Esophagus (tissue), 2 donors: ENCODE results near the gene DHDDS. TPM values are rescaled to one million over a fixed set of nuclear protein-coding genes. Genes with fewer than 3 reads are reported as not detected.
"Not testable (repeated sequence)": the region's sequence is repeated elsewhere in the genome, so short reads cannot be mapped to it uniquely, and the experiment has no call there.

Source experiments
- H3K27ac ChIP-seq, 2 donors: one replicate each; pipeline ENCODE4 v1.5.1; 2013; ENCODE audit warnings: low read depth in 2 of 2, mild to moderate bottlenecking in 2 of 2, inconsistent platforms in 1 of 2, low read length in 1 of 2, moderate library complexity in 1 of 2
- H3K27me3 ChIP-seq, 2 donors: one replicate each; pipeline ENCODE4 v1.6.1; 2013; ENCODE audit warnings: low read length in 2 of 2, control low read depth in 1 of 2, mild to moderate bottlenecking in 1 of 2; ENCODE audit not compliant: insufficient read depth in 2 of 2, control insufficient read depth in 1 of 2
- H3K36me3 ChIP-seq, 2 donors: one replicate each; pipeline ENCODE4 v1.6.1; 2013; ENCODE audit warnings: low read length in 1 of 2; ENCODE audit not compliant: control insufficient read depth in 2 of 2, insufficient read depth in 2 of 2
- H3K4me1 ChIP-seq, 2 donors: one replicate each; pipeline ENCODE4 v1.6.1; 2013; ENCODE audit warnings: low read length in 1 of 2; ENCODE audit not compliant: control insufficient read depth in 2 of 2, insufficient read depth in 2 of 2
- H3K4me3 ChIP-seq, 2 donors: one replicate each; pipeline ENCODE4 v1.5.1; 2013; ENCODE audit warnings: low read length in 2 of 2, mild to moderate bottlenecking in 2 of 2, low read depth in 1 of 2, moderate library complexity in 1 of 2
- H3K9me3 ChIP-seq, 2 donors: one replicate each; pipeline ENCODE4 v1.6.1; 2013; ENCODE audit warnings: mild to moderate bottlenecking in 2 of 2, low read depth in 1 of 2, low read length in 1 of 2, moderate library complexity in 1 of 2; ENCODE audit not compliant: control insufficient read depth in 2 of 2, insufficient read depth in 1 of 2
- WGBS, 2 donors: extraction: QIAGEN DNeasy Blood & Tissue Kit; methylation state at CpG; one replicate each; pipeline ENCODE4 v1.1.7; 2013; 5-methylcytosine and 5-hydroxymethylcytosine counted together
- polyA plus RNA-seq, 2 donors: library from polyadenylated mRNA; stranded (reverse); fragments of 200-250 nt; gene quantifications; one replicate each; pipeline ENCODE4 v1.2.3, GENCODE V29; 2013
- donor health status: healthy with polysubstance abuse.
- donor health status: Bipolar disorder and iron deficiency.

Gene DHDDS
- polyA plus RNA-seq, 2 donors = 22.6 to 29.3 TPM

GRCh38 chr1:26490155-26490554, 58.0 kb downstream of the DHDDS start:
- no peaks in the 10 kb centered on the region for H3K9me3 ChIP-seq
- no peaks in the 10 kb centered on the region for H3K27me3 ChIP-seq
- H3K27ac ChIP-seq = no peak overlapping the region
- whole genome bisulfite sequencing, 2 donors = 91 to 93% methylated on average over 4 of the region's 4 CpGs
- no peaks in the 10 kb centered on the region for H3K36me3 ChIP-seq
- H3K4me3 ChIP-seq = no peak overlapping the region
- no peaks in the 10 kb centered on the region for H3K4me1 ChIP-seq

DNA sequence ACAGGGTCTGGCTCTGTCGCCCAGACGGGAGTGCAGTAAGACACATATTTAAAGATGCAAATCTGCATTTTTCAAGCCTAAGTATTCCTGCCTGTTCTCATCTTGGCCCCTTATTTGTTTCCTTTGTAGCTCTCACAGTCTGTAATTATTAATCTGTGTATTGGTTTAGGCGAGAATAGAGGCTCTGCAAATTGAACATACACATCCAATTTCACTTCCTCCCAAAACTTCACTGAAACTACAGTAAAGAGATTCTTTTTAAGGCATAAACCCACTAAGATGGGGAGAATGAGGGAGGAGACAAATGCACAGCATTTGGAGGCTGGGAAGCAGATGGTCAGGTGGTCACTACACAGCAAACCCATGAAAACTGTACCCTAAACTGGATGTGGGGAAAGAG, 61.1 kb downstream of the DHDDS start:
- Histone ChIP-seq H3K27me3 (no peaks in the 10 kb centered on the region), H3K4me1 (no peaks in the 10 kb centered on the region), H3K36me3 (no peaks in the 10 kb centered on the region), H3K27ac (no peak overlapping the region), H3K4me3 (no peak overlapping the region), H3K9me3 (no peaks in the 10 kb centered on the region)
- WGBS, 2 donors = 61 to 66% methylated on average over 3 of the region's 3 CpGs

DNA sequence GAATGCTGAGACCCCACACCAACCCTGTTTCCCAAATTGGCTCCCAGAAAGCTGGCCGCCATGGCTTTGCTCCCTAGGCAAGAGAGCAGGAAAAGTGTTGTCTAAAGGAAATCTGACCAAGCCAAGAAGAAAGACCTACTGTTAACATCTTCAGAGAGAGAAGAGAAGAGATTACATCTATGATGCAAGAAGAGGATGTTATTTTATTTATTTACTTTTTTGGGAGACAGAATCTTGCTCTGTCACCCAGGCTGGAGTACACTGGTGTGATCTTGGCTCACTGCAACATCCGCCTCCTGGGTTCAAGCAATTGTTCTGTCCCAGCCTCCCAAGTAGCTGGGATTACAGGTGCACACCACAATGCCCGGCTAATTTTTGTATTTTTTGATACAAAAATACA, 61.8 kb downstream of the DHDDS start:
- Histone ChIP-seq H3K27me3 (no peaks in the 10 kb centered on the region), H3K36me3 (no peaks in the 10 kb centered on the region), H3K4me1 (no peaks in the 10 kb centered on the region), H3K27ac (no peak overlapping the region), H3K9me3 (no peaks in the 10 kb centered on the region), H3K4me3 (no peak overlapping the region)
- 93 to 94% methylated on average over 3 of the region's 3 CpGs for WGBS, 2 donors

DNA sequence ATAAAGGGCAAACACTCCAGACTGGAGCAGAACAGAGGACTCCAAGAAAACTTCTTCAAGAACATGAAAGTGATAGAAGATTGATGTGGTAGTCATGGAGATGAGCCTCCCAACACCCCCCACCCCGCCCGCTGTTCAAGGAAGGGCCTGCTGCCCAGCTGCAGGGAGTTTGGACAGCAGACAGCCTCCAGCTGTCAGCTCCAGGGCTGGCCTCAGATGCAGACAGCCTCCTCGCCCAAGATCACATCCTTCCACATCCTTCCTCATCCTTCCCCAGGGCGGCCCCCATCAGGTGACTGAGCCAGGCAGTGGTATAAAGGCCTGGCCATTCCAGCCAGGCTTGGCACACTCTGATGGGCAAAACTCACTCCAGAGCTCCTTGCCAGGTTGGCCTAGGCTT, 64.7 kb downstream of the DHDDS start:
- H3K9me3 ChIP-seq = no peaks in the 10 kb centered on the region
- no peaks in the 10 kb centered on the region for H3K36me3 ChIP-seq
- H3K4me3 ChIP-seq = no peak overlapping the region
- no peaks in the 10 kb centered on the region for H3K27me3 ChIP-seq
- no peak overlapping the region for H3K27ac ChIP-seq
- H3K4me1 ChIP-seq = no peaks in the 10 kb centered on the region
- 45 to 60% methylated on average over 4 of the region's 4 CpGs for WGBS, 2 donors

GRCh38 chr1:26498894-26499293, 66.8 kb downstream of the DHDDS start:
- Histone ChIP-seq H3K27me3 (no peaks in the 10 kb centered on the region), H3K4me3 (no peak overlapping the region), H3K36me3 (no peaks in the 10 kb centered on the region), H3K27ac (no peak overlapping the region), H3K9me3 (no peaks in the 10 kb centered on the region), H3K4me1 (no peaks in the 10 kb centered on the region)
- 89 to 95% methylated on average over 7 of the region's 7 CpGs for WGBS, 2 donors

DNA sequence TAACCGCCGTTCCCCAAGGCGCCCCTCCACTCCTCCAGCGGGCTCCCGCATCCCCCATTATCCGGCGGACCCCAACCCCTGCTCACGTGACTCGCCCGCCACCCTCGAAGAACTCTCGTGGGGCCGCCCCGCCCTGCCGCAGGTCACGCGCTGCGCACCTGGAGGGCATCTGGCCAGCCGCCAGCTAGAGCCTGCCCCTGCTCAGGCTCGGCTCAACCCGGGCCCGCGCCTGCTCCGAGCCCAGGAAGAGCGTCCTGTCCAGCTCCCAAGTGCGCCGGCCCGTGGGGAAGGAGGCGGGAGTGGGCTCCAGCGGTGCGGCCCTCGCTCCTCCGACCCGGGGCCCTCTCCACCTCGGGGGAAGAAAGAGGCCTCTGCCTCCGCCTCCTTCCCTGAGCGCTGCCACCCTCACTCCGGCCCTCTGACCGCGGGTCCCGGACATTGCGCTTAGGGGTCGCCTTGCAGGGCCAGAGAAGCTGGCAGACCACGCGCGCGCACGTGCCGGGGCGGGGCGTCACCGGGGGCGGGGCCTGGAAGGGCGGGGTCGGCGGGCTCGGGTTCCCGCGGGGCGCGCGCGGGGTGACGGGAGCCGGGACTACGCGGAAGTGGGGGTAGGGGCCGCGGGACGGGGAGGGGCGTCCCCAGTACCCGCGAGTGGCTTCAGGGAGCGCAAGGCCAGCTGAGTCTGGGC, 68.5 kb downstream of the DHDDS start:
- no peaks in the 10 kb centered on the region for H3K36me3 ChIP-seq
- no peaks in the 10 kb centered on the region for H3K4me1 ChIP-seq
- peak overlapping the region; percentile 93 to 94 for H3K27ac ChIP-seq
- 1% methylated on average over 46 to 74 of the region's 74 CpGs for WGBS, 2 donors
- H3K9me3 ChIP-seq = no peaks in the 10 kb centered on the region
- no peaks in the 10 kb centered on the region for H3K27me3 ChIP-seq
- H3K4me3 ChIP-seq = peak overlapping the region; percentile 69 to 71

- H3K4me3 ChIP-seq, H3K9me3 ChIP-seq, H3K4me1 ChIP-seq, H3K27ac ChIP-seq, H3K27me3 ChIP-seq, H3K36me3 ChIP-seq: not testable (repeated sequence)
- WGBS, 2 donors = 59 to 72% methylated on average over 2 of the region's 2 CpGs
Measured at GRCh38 chr1:26510711-26511110, 78.6 kb downstream of the DHDDS start.

DNA sequence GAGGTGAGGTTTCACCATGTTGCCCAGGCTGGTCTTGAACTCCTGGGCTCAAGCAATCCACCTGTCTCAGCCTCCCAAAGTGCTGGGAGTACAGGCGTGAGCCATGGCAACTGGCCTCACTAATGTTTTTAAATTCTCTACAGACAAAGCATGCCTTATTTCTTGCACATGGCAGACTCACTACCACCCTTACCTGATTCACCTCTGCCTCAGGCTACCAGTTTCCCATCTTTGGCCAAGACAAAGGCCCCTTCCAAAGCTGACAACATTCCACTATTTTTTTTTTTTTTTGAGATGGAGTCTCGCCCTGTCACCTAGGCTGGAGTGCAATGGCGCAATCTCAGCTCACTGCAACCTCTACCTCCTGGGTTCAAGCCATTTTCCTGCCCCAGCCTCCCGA, 83.7 kb downstream of the DHDDS start:
- H3K9me3 ChIP-seq, H3K4me1 ChIP-seq, H3K36me3 ChIP-seq, H3K27ac ChIP-seq, H3K4me3 ChIP-seq, H3K27me3 ChIP-seq: not testable (repeated sequence)
- WGBS, 2 donors = 71 to 73% methylated on average over 4 of the region's 4 CpGs

DNA sequence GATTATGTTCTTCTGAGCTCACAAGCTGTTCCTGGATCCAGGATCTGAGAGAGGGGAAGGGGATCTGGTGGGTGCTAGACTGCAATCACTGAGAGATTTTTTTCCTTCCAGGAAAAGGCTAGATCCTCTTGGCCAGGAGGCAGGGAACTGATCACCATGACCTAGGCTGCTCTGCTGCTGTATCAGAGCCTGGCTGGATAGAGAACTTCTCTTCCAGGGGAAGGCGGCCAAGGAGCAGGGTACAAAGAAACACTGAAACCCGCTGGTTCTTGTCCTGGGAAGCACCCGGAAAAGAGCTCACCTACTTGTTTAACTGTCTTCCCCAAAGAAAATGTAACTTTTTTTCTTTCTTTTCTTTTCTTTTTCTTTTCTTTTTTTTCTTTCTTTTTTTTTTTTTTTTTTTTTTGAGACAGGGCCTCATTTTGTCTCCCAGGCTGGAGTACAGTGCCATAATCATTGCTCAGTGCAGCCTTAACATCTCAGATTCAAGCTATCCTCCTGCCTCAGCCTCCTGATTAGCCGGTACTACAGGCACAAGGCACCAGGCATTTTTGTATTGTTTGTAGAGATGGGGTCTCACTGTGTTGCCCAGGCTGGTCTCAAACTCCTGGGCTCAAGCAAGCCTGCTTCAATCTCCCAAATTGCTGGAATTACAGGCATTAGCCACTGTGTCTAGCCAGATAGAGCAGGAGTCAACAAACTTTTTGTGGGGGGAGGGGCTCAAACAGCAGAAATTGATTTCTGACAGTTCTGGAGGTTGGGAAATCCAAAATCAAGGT, 85.1 kb downstream of the DHDDS start:
- peaks cover 0 to 2% of the 10 kb centered on the region in 2 donors for H3K27me3 ChIP-seq
- no peaks in the 10 kb centered on the region for H3K36me3 ChIP-seq
- no peak overlapping the region for H3K4me3 ChIP-seq
- 72 to 79% methylated on average over 4 of the region's 4 CpGs for WGBS, 2 donors
- H3K27ac ChIP-seq = no peak overlapping the region
- no peaks in the 10 kb centered on the region for H3K9me3 ChIP-seq
- H3K4me1 ChIP-seq = no peaks in the 10 kb centered on the region

- Histone ChIP-seq H3K4me1 (no peaks in the 10 kb centered on the region), H3K27me3 (peaks cover 0 to 2% of the 10 kb centered on the region in 2 donors), H3K4me3 (no peak overlapping the region), H3K27ac (no peak overlapping the region), H3K36me3 (no peaks in the 10 kb centered on the region), H3K9me3 (no peaks in the 10 kb centered on the region)
- WGBS, 2 donors = 73 to 85% methylated on average over 1 of the region's 1 CpG
Measured at GRCh38 chr1:26517766-26518049, 85.6 kb downstream of the DHDDS start.
